WERI-Rb-1 (cell line): ENCODE results near the gene RNF146.

Source experiments
- DNase-seq: peaks from one replicate; pipeline ENCODE4 v3.0.0-alpha.2; 2020
- H3K27ac ChIP-seq: fragments of 250-450 bp; sonication (Bioruptor Pico); 2 replicates; pipeline ENCODE4 v1.5.1; 2020; ENCODE audit warnings: mild to moderate bottlenecking, moderate library complexity
- H3K27me3 ChIP-seq: fragments of 250-450 bp; sonication (Bioruptor Pico); 2 replicates; pipeline ENCODE4 v1.5.1; 2021; ENCODE audit warnings: mild to moderate bottlenecking, low read depth, moderate library complexity; ENCODE audit not compliant: insufficient read depth, severe bottlenecking
- H3K36me3 ChIP-seq: fragments of 250-450 bp; sonication (Bioruptor Pico); 2 replicates; pipeline ENCODE4 v1.5.1; 2020; ENCODE audit warnings: mild to moderate bottlenecking, moderate library complexity
- H3K4me3 ChIP-seq: 2 replicates; pipeline ENCODE4 v1.5.1; 2011; ENCODE audit warnings: low read depth, mild to moderate bottlenecking, control low read depth, low read length
- H3K9me3 ChIP-seq: fragments of 250-450 bp; sonication (Bioruptor Pico); 2 replicates; pipeline ENCODE4 v1.5.1; 2021; ENCODE audit warnings: mild to moderate bottlenecking, moderate library complexity; ENCODE audit not compliant: severe bottlenecking
- TF ChIP-seq, protein P1 (sequence below): IDR thresholded peaks from 2 replicates; pipeline ENCODE4 v1.5.1; 2011; ENCODE audit warnings: low read depth, mild to moderate bottlenecking, control low read depth, inconsistent platforms, low read length

RNF146 gene

GRCh38 chr6:127277878-127278843 is 11.5 kb downstream of the RNF146 start:
- Histone ChIP-seq H3K9me3 (no peaks in the 10 kb centered on the region), H3K36me3 (no peaks in the 10 kb centered on the region), H3K27me3 (no peaks in the 10 kb centered on the region), H3K4me3 (no peak overlapping the region), H3K27ac (no peak overlapping the region)
- TF ChIP-seq, protein P1, sequence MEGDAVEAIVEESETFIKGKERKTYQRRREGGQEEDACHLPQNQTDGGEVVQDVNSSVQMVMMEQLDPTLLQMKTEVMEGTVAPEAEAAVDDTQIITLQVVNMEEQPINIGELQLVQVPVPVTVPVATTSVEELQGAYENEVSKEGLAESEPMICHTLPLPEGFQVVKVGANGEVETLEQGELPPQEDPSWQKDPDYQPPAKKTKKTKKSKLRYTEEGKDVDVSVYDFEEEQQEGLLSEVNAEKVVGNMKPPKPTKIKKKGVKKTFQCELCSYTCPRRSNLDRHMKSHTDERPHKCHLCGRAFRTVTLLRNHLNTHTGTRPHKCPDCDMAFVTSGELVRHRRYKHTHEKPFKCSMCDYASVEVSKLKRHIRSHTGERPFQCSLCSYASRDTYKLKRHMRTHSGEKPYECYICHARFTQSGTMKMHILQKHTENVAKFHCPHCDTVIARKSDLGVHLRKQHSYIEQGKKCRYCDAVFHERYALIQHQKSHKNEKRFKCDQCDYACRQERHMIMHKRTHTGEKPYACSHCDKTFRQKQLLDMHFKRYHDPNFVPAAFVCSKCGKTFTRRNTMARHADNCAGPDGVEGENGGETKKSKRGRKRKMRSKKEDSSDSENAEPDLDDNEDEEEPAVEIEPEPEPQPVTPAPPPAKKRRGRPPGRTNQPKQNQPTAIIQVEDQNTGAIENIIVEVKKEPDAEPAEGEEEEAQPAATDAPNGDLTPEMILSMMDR: no peak
- no peak for DNase-seq

DNA sequence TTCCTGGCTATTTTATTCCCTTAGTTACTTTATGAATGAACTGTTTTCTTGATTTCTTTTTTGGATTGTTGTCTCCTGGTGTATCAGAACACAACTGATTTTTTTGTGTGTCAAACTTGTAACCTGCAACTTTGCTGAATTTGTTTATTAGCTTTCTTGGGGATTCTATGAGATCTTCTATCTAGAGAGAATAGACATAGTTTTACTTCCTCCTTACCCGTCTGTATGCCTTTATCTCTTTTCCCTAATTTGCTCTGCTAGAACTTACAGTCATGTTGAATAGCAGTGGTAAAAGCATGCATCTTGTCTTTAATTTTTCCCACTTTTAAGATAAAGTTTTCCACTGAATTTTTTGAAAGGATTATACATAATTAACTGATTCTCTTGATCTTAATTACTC is 13.2 kb downstream of the RNF146 start:
- H3K9me3 ChIP-seq: no peaks in the 10 kb centered on the region
- TF ChIP-seq, protein P1: no peak
- DNase-seq: no peak
- no peak overlapping the region for H3K27ac ChIP-seq
- no peak overlapping the region for H3K4me3 ChIP-seq
- H3K36me3 ChIP-seq: 0 out of 2 replicates have a peak, but pooled peaks cover 3% of the 10 kb centered on the region
- H3K27me3 ChIP-seq: no peaks in the 10 kb centered on the region

DNA sequence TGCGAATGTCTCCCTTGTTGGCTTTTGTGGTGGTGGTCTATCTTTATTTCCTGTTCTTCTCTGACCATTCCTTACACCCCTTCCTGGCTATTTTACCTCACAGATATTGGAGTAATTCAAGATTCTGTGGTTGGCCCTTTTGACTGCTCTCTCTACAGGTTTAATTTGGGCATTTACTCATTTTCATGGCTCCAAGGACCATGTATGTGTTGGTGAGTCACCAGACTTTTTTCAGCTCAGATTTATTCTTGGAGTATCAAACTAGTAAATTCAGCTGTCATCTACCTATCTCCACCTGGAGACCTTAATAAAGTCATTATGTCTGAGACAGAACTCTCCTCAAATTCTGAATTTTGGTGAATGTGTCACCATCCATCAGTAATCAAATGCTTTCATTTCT is 15.5 kb downstream of the RNF146 start:
- Histone ChIP-seq H3K9me3 (no peaks in the 10 kb centered on the region), H3K36me3 (peaks cover 12% of the 10 kb centered on the region), H3K4me3 (no peak overlapping the region), H3K27me3 (no peaks in the 10 kb centered on the region), H3K27ac (no peak overlapping the region)
- TF ChIP-seq, protein P1: no peak
- DNase-seq: no peak

- no peaks in the 10 kb centered on the region for H3K9me3 ChIP-seq
- DNase-seq: no peak
- H3K27me3 ChIP-seq: no peaks in the 10 kb centered on the region
- peaks cover 31% of the 10 kb centered on the region for H3K36me3 ChIP-seq
- TF ChIP-seq, protein P1: no peak
- no peak overlapping the region for H3K27ac ChIP-seq
- H3K4me3 ChIP-seq: no peak overlapping the region
Observed at GRCh38 chr6:127288705-127289104, 22.0 kb downstream of the RNF146 start.

GRCh38 chr6:127289934-127290333 is 23.3 kb downstream of the RNF146 start:
- DNase-seq: no peak
- no peak overlapping the region for H3K27ac ChIP-seq
- TF ChIP-seq, protein P1: no peak

More at GRCh38 chr6:127289934-127290333, 23.3 kb downstream of the RNF146 start:
- Histone ChIP-seq H3K4me3 (no peak overlapping the region), H3K36me3 (peaks cover 28% of the 10 kb centered on the region), H3K9me3 (no peaks in the 10 kb centered on the region), H3K27me3 (no peaks in the 10 kb centered on the region)
